ENCODE results near the gene CYP4V2.

DNA sequence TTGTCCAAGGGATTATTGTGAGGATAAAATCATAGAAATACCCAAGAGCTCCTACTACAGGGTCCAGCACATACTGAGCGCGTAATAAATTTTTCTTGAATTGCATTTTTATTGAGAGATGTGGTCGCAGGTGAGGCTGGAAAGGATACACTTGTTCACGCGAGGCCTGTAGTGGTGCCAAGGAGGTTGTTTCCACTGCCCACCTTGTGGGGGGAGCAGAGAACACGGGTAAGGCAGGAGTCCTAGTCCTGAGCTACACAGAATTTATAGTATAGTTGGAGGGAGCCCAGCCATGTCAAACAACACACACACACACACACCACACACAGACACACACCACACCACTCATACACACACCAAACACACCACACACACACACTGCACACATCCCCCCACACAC is 31.8 kb upstream of the CYP4V2 start:
- TF ChIP-seq, protein P1, sequence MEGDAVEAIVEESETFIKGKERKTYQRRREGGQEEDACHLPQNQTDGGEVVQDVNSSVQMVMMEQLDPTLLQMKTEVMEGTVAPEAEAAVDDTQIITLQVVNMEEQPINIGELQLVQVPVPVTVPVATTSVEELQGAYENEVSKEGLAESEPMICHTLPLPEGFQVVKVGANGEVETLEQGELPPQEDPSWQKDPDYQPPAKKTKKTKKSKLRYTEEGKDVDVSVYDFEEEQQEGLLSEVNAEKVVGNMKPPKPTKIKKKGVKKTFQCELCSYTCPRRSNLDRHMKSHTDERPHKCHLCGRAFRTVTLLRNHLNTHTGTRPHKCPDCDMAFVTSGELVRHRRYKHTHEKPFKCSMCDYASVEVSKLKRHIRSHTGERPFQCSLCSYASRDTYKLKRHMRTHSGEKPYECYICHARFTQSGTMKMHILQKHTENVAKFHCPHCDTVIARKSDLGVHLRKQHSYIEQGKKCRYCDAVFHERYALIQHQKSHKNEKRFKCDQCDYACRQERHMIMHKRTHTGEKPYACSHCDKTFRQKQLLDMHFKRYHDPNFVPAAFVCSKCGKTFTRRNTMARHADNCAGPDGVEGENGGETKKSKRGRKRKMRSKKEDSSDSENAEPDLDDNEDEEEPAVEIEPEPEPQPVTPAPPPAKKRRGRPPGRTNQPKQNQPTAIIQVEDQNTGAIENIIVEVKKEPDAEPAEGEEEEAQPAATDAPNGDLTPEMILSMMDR (IDR thresholded peaks at IDR 0.05): no peak
- no peak for TF ChIP-seq POLR2A (IDR thresholded peaks at IDR 0.05)

Data from heart left ventricle (tissue), 13 donors.